Measurements from ENCODE around the gene CCBE1. TPM values are rescaled to one million over a fixed set of nuclear protein-coding genes. Genes with fewer than 3 reads are reported as not detected.

Gene CCBE1
- total RNA-seq, 1 donor, result 35.3 TPM

DNA sequence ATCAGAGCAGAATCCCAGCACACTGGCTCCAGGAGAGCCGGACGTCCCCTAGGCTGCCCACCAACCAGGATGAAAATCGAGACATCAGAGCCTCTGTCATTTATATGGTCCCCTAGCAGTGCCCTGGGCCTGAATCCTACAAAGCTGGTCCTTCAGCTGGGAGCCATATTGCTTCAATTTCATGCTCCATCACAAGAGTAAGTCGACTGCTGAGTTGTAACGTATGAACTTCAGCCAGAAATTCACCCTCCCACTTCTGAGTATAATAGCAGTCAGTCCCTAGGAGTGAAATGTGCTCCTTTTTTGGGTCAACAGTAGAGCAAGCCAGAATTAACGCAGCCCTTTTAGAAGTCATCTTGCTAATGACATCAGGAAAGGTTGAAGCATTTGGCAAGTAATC lies 126.4 kb downstream of the CCBE1 start:
- DNase-seq (ENCODE audit: low read depth), result no peak
- no peak overlapping the region for H3K4me3 ChIP-seq (ENCODE audit: low read depth, low read length)
- TF ChIP-seq, protein P1, sequence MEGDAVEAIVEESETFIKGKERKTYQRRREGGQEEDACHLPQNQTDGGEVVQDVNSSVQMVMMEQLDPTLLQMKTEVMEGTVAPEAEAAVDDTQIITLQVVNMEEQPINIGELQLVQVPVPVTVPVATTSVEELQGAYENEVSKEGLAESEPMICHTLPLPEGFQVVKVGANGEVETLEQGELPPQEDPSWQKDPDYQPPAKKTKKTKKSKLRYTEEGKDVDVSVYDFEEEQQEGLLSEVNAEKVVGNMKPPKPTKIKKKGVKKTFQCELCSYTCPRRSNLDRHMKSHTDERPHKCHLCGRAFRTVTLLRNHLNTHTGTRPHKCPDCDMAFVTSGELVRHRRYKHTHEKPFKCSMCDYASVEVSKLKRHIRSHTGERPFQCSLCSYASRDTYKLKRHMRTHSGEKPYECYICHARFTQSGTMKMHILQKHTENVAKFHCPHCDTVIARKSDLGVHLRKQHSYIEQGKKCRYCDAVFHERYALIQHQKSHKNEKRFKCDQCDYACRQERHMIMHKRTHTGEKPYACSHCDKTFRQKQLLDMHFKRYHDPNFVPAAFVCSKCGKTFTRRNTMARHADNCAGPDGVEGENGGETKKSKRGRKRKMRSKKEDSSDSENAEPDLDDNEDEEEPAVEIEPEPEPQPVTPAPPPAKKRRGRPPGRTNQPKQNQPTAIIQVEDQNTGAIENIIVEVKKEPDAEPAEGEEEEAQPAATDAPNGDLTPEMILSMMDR (IDR thresholded peaks at IDR 0.05; ENCODE audit: insufficient read depth, low read length), result no peak

DNA sequence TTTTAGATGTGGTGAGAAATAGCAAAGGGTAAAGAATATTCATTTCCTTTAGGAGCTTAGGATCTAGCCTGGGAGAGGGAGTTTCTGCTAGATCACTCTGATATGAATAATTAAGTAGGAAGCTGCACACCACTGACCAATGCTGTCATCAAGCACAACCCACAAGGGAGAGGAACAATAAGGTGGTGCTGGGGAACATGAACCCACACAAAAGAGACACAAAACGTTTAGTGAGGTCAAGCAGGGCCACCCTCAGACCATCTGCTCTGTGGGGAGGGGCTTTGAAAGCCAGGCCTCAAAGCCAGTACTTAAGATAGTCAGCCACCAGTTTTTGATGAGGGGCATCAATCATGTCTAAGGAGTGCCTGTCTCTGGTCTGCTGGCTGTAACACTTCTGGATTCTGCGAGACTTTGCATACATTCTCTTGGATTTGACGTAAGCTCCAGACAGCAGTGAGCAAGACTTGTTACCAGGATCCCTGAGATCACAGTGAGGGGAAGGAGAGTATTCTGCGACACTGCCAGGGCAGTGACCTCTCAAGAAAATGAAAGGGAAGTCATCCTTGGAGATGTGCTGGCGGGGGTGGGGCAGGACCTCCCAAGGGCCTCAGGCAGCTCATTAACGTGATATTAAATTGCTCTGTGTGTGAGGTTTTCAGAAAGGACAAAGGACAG lies 127.0 kb downstream of the CCBE1 start:
- TF ChIP-seq, protein P1 (IDR thresholded peaks at IDR 0.05; ENCODE audit: insufficient read depth, low read length), result no peak
- DNase-seq (ENCODE audit: low read depth), result no peak
- H3K4me3 ChIP-seq (ENCODE audit: low read depth, low read length), result no peak overlapping the region

DNA sequence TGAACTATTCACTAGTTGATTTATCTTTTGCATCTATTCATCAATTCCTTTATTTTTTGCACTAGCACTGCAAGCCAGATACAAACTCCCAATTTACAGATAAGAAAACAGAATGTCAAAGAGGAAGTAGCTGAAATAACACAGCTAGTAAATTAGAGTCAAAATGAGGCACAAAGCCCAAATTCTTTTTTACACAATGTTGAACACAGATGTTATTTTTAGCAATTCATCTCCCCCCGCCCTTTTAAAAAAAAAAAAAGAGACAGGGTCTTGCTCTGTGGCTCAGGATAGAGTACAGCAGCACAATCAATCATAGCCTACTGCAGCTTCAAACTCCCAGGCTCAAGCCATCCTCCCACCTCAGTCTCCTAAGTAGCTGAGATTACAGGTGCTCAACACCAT lies 127.8 kb downstream of the CCBE1 start:
- TF ChIP-seq, protein P1 (IDR thresholded peaks at IDR 0.05; ENCODE audit: insufficient read depth, low read length), result no peak
- no peak overlapping the region for H3K4me3 ChIP-seq (ENCODE audit: low read depth, low read length)
- peak; percentile 53 for DNase-seq (ENCODE audit: low read depth)

DNA sequence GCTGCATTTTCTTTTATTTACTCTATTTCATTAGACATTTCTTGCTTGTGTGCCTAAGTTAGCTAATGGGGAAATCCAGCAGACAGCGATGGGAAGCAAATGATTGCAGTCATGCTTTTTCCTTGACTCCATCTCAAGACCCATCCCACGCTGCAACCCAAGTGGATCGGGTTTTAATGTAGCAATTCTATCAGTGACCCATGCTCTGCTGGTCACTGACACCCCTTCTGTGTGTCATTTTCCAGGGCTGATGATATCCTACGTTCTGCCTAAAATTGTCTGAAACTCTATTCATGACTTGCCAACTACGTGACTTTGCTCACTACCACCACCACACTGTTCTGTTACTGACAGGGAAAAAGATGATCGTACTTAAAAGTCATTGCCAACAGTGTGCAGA lies 129.8 kb downstream of the CCBE1 start:
- no peak overlapping the region for H3K4me3 ChIP-seq (ENCODE audit: low read depth, low read length)
- DNase-seq (ENCODE audit: low read depth), result no peak
- TF ChIP-seq, protein P1 (IDR thresholded peaks at IDR 0.05; ENCODE audit: insufficient read depth, low read length), result no peak

DNA sequence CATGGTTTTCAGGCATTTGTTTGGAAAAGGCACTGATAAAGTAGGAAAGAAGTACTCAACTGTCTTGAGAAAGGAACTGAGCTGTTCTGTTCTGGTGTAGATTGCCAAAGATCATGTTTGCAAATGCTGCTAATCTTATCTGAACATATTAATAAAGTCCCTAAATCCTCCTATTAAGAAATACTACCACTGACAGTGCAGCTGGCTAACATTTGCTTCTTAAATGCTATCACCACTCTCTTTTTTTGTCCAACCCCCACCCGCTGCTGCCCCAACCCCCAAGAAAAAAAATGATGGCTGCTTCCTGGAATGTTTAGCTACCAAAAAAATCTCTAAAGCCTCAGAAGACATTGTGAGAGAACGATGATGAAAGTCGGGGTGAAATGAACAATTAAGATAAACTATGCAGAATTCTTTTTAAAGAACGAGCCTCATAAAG lies 130.7 kb downstream of the CCBE1 start:
- peak; percentile 96 for DNase-seq (ENCODE audit: low read depth)

DNA sequence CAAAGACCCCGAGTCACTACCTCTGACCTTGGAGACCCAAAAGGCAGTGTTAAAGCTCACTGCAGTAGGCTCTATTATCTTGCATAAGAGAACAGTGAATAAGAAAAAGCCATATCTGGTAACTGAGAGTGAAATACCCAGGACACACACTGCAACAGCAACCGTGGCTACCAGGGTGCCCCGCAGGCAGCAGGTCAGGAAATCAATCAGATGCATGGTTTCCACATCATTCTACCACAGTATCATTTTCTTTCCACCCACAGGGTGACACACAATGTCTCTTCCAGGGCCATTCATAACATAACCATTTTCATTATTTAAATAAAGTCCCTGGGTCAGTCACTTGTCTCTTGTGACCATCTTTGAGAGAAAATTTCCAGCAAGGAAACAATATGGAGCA lies 131.3 kb downstream of the CCBE1 start:
- DNase-seq (ENCODE audit: low read depth), result no peak
- TF ChIP-seq, protein P1 (IDR thresholded peaks at IDR 0.05; ENCODE audit: insufficient read depth, low read length), result no peak
- H3K4me3 ChIP-seq (ENCODE audit: low read depth, low read length), result no peak overlapping the region

More for the DNA sequence above, 130.7 kb downstream of the CCBE1 start:
- TF ChIP-seq, protein P1 (IDR thresholded peaks at IDR 0.05; ENCODE audit: insufficient read depth, low read length), result no peak
- H3K4me3 ChIP-seq (ENCODE audit: low read depth, low read length), result no peak overlapping the region

DNA sequence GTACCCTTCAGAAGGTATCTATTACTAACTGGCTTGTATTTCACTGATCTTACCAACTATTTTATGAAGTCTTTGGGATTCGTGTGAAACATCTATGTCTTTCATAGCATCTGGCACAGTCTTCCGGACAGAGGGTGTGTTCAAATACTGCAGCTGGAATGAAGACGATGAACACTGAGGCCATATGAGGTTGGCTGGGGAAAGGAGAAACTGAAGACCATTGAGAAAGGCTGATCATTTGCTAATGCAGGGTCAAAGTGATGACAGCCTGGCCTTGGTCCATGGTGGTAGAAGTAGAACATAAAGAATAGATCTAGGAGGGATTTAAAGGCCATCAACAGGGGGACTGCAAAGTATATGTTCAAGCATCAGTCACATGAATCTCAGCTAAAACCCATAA lies 132.7 kb downstream of the CCBE1 start:
- TF ChIP-seq, protein P1 (IDR thresholded peaks at IDR 0.05; ENCODE audit: insufficient read depth, low read length), result no peak
- no peak for DNase-seq (ENCODE audit: low read depth)
- no peak overlapping the region for H3K4me3 ChIP-seq (ENCODE audit: low read depth, low read length)

Measured in fibroblast of the aortic adventitia (primary cell).